ENCODE measurements around the gene MLANA.

MLANA gene

DNA sequence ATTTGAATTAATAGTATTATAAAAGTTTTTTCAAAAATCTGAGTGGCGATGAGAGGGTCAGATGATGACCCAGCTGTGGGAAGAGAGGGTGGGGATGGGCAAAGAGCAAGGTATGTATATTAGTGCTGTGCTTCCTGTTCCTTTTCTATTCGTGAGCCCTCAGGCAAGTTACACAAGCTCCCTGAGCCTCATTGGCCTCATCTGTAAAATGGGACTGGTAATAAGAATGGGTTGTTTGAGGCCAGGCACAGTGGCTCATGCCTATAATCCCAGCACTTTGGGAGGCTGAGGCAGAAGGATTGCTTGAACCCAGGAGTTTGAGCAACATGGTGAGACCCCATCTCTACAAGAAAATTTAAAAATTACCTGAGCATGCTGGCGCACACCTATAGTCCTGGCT, 24.0 kb upstream of the MLANA start:
- TF ChIP-seq, protein P1, sequence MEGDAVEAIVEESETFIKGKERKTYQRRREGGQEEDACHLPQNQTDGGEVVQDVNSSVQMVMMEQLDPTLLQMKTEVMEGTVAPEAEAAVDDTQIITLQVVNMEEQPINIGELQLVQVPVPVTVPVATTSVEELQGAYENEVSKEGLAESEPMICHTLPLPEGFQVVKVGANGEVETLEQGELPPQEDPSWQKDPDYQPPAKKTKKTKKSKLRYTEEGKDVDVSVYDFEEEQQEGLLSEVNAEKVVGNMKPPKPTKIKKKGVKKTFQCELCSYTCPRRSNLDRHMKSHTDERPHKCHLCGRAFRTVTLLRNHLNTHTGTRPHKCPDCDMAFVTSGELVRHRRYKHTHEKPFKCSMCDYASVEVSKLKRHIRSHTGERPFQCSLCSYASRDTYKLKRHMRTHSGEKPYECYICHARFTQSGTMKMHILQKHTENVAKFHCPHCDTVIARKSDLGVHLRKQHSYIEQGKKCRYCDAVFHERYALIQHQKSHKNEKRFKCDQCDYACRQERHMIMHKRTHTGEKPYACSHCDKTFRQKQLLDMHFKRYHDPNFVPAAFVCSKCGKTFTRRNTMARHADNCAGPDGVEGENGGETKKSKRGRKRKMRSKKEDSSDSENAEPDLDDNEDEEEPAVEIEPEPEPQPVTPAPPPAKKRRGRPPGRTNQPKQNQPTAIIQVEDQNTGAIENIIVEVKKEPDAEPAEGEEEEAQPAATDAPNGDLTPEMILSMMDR (IDR thresholded peaks at IDR 0.05; ENCODE audit: control insufficient read depth, insufficient read depth, low read depth, low read length, missing control alignments), result no peak
- H3K4me3 ChIP-seq (ENCODE audit: control insufficient read depth, low read depth, low read length), result no peak overlapping the region
- no peak for DNase-seq (ENCODE audit: low read depth)

DNA sequence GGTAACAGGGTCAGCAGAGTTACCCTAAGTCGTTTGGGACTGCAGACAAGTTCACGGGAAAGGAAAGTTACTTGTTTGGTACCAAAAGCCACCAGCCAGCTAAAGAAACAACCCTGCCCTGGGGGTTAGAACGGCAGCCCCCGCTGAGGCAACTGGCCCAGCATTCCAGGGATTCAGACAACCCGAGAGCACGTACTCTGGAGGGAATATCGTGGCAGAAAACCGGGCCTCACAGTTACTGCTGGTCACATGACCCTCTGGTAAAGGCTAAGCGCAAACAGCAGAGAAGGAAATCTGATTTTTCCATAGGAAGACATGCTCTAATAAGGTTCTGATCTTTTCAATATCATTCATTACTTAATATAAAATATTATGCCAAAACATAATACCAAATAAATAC, 22.5 kb upstream of the MLANA start:
- DNase-seq (ENCODE audit: low read depth), result no peak
- H3K4me3 ChIP-seq (ENCODE audit: control insufficient read depth, low read depth, low read length), result no peak overlapping the region
- TF ChIP-seq, protein P1 (IDR thresholded peaks at IDR 0.05; ENCODE audit: control insufficient read depth, insufficient read depth, low read depth, low read length, missing control alignments), result no peak

- DNase-seq (ENCODE audit: low read depth), result no peak
- TF ChIP-seq, protein P1 (IDR thresholded peaks at IDR 0.05; ENCODE audit: control insufficient read depth, insufficient read depth, low read depth, low read length, missing control alignments), result peak; percentile 24
- no peak overlapping the region for H3K4me3 ChIP-seq (ENCODE audit: control insufficient read depth, low read depth, low read length)
Measured at GRCh38 chr9:5869315-5870019, 21.2 kb upstream of the MLANA start.

DNA sequence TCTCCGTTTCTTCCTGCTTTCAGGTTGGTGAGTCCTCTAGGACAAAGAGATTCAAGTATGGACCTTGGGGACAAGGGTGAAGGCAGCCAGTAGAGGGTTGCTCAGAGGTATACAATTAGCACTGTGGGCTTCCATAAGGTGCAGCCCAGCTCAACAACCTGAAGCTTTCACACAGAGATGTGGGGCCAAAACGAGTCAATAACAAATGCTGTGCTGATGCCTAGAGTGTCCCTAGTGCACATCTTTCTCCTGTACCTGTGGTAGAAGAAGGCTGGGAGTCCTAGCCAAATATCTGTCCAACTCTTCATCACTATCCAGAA, 20.7 kb upstream of the MLANA start:
- H3K4me3 ChIP-seq (ENCODE audit: control insufficient read depth, low read depth, low read length), result no peak overlapping the region
- TF ChIP-seq, protein P1 (IDR thresholded peaks at IDR 0.05; ENCODE audit: control insufficient read depth, insufficient read depth, low read depth, low read length, missing control alignments), result no peak
- DNase-seq (ENCODE audit: low read depth), result no peak

- TF ChIP-seq, protein P1 (IDR thresholded peaks at IDR 0.05; ENCODE audit: control insufficient read depth, insufficient read depth, low read depth, low read length, missing control alignments), result no peak
- DNase-seq (ENCODE audit: low read depth), result no peak
- H3K4me3 ChIP-seq (ENCODE audit: control insufficient read depth, low read depth, low read length), result no peak overlapping the region
Measured at GRCh38 chr9:5870691-5871090, 20.0 kb upstream of the MLANA start.

DNA sequence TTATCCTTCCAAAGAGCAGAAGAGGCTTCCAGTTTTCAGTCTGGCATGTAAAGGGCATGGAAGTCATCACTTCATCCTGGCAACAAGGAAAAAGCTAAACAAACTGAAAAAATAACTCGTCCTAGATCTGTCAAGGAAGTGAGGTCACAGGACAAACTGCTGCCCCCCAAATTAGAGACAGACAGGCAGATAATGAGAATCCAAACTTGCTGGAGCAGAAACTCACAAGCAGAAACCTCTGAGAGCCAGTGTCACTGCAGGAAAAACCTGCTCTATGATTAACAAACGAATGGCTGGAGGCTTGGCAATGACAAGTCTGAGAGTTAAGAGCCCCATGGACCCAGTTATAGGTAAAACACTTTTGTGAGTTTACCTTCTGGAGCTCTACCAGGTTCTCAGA, 18.9 kb upstream of the MLANA start:
- no peak overlapping the region for H3K4me3 ChIP-seq (ENCODE audit: control insufficient read depth, low read depth, low read length)
- DNase-seq (ENCODE audit: low read depth), result no peak
- TF ChIP-seq, protein P1 (IDR thresholded peaks at IDR 0.05; ENCODE audit: control insufficient read depth, insufficient read depth, low read depth, low read length, missing control alignments), result no peak

DNA sequence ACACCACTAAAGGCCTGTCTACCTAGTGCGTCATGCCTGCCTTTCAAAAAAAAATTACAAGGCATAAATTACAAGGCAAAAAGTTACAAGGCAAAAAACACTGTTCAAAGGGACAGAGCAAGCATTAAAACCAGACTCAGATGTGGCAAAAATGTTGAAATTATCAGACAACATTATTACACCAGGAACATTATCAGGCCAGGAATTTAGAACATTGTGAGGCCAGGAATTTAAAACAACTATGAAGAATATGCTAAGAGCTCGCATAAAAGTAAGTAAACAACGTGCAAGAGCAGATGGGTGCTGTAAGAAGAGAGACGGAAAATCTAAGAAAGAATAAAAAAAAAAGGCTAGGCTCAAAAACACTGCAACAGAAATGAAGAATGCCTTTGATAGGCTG, 18.2 kb upstream of the MLANA start:
- H3K4me3 ChIP-seq (ENCODE audit: control insufficient read depth, low read depth, low read length), result no peak overlapping the region
- no peak for DNase-seq (ENCODE audit: low read depth)
- TF ChIP-seq, protein P1 (IDR thresholded peaks at IDR 0.05; ENCODE audit: control insufficient read depth, insufficient read depth, low read depth, low read length, missing control alignments), result no peak
